Measurements from ENCODE around the gene ANKRD31.

The ANKRD31 gene

GRCh38 chr5:75054134-75054930 is 182.3 kb downstream of the ANKRD31 start:
- no peak for FAIRE-seq

- no peak for FAIRE-seq
These were observed 183.2 kb downstream of the ANKRD31 start for GRCh38 chr5:75053304-75054133.

- FAIRE-seq: no peak
These were observed 183.7 kb downstream of the ANKRD31 start for GRCh38 chr5:75053054-75053303.

GRCh38 chr5:75052192-75053053 is 184.3 kb downstream of the ANKRD31 start, which contains the start of gene GCNT4:
GCNT4 (minus strand) TSS chr5:75052558; CDS start chr5:75030037, 22,521 bp downstream.
- FAIRE-seq: no peak

GRCh38 chr5:75051217-75051751 is 185.4 kb downstream of the ANKRD31 start:
- no peak for FAIRE-seq

GRCh38 chr5:75050415-75050814 is 186.3 kb downstream of the ANKRD31 start:
- no peak for FAIRE-seq

- FAIRE-seq: no peak
These were observed 187.0 kb downstream of the ANKRD31 start for GRCh38 chr5:75049456-75050351.

GRCh38 chr5:75048457-75048953 is 188.2 kb downstream of the ANKRD31 start:
- no peak for FAIRE-seq

- FAIRE-seq: no peak
These were observed 189.3 kb downstream of the ANKRD31 start for GRCh38 chr5:75047356-75047755.

GRCh38 chr5:75046366-75047142 is 190.1 kb downstream of the ANKRD31 start:
- FAIRE-seq: no peak

- no peak for FAIRE-seq
These were observed 191.6 kb downstream of the ANKRD31 start for GRCh38 chr5:75045071-75045470.

- FAIRE-seq: no peak
These were observed 192.3 kb downstream of the ANKRD31 start for GRCh38 chr5:75044406-75044805.

GRCh38 chr5:75043633-75044264 is 192.9 kb downstream of the ANKRD31 start:
- FAIRE-seq: no peak

- FAIRE-seq: no peak
These were observed 194.2 kb downstream of the ANKRD31 start for GRCh38 chr5:75042522-75042921.

- no peak for FAIRE-seq
These were observed 195.7 kb downstream of the ANKRD31 start for GRCh38 chr5:75040973-75041372.

GRCh38 chr5:75037106-75037505 is 199.6 kb downstream of the ANKRD31 start:
- FAIRE-seq: no peak

GRCh38 chr5:75034137-75034739 is 202.4 kb downstream of the ANKRD31 start:
- no peak for FAIRE-seq

GRCh38 chr5:75031366-75031765 is 205.3 kb downstream of the ANKRD31 start:
- FAIRE-seq: no peak

- no peak for FAIRE-seq
These were observed 208.6 kb downstream of the ANKRD31 start for GRCh38 chr5:75028090-75028489.

Data from TTC549 (cell line).